Vagina (tissue), 2 donors: ENCODE measurements around the gene NARS2. TPM values are rescaled to one million over a fixed set of nuclear protein-coding genes. Genes with fewer than 3 reads are reported as not detected.

Experiments
- DNase-seq, 2 donors: peaks; one replicate each; pipeline ENCODE4 v3.0.0-alpha.2; 2017; ENCODE audit errors: extremely low spot score in 2 of 2
- H3K27ac ChIP-seq: fragments of 200-600 bp; sonication (generic); one replicate; pipeline ENCODE4 v1.5.1; 2019
- H3K27me3 ChIP-seq: fragments of 200-600 bp; sonication (generic); one replicate; pipeline ENCODE4 v1.5.1; 2019
- H3K36me3 ChIP-seq, 2 donors: fragments of 200-600 bp; sonication (generic); one replicate each; pipeline ENCODE4 v1.5.1; 2017 to 2019
- H3K4me1 ChIP-seq: fragments of 200-600 bp; sonication (generic); one replicate; pipeline ENCODE4 v1.5.1; 2019
- H3K4me3 ChIP-seq, 2 donors: fragments of 200-600 bp; sonication (generic); 1 replicate in 1 of 2; 2 replicates in 1 of 2; pipeline ENCODE4 v1.5.1; 2016 to 2019
- H3K9me3 ChIP-seq: fragments of 200-600 bp; sonication (generic); one replicate; pipeline ENCODE4 v1.5.1; 2019
- POLR2A ChIP-seq, 2 donors: fragments of 450-650 bp; IDR thresholded peaks; one replicate each; pipeline ENCODE4 v1.6.1; 2017; ENCODE audit warnings: antibody characterized with exemption in 2 of 2, mild to moderate bottlenecking in 2 of 2, moderate library complexity in 2 of 2
- POLR2AphosphoS5 ChIP-seq, 2 donors: sonication (generic); formaldehyde crosslinking; IDR thresholded peaks; one replicate each; pipeline ENCODE4 v1.9.0; 2017; ENCODE audit warnings: antibody characterized with exemption in 2 of 2, mild to moderate bottlenecking in 2 of 2, low read depth in 1 of 2; ENCODE audit not compliant: insufficient read depth in 1 of 2
- intact Hi-C: fragments of 100-400 bp; cut with DNase I; formaldehyde crosslinking; loops from one replicate; pipeline ENCODE4 v1.15.1; 2023
- small RNA-seq: library from RNA; depleted of rRNA; stranded (forward); fragments of <200 nt; gene quantifications from one replicate; pipeline ENCODE3, GENCODE V24; 2016
- total RNA-seq: library from RNA; depleted of rRNA; stranded (reverse); fragments of >200 nt; gene quantifications from one replicate; pipeline ENCODE4 v1.2.3, GENCODE V29; 2016
- TF ChIP-seq, protein P1 (sequence below), 3 experiments: fragments of 450-650 bp in 2 of 3; fragments of 200-600 bp in 1 of 3; sonication (generic) in 1 of 3; IDR thresholded peaks; one replicate each; pipeline ENCODE4 v1.5.1; 2017 to 2019; ENCODE audit warnings: antibody characterized with exemption in 3 of 3, mild to moderate bottlenecking in 2 of 3, moderate library complexity in 2 of 3

The NARS2 gene
- total RNA-seq, 1 donor from 2014 or later: 13.5 TPM

DNA sequence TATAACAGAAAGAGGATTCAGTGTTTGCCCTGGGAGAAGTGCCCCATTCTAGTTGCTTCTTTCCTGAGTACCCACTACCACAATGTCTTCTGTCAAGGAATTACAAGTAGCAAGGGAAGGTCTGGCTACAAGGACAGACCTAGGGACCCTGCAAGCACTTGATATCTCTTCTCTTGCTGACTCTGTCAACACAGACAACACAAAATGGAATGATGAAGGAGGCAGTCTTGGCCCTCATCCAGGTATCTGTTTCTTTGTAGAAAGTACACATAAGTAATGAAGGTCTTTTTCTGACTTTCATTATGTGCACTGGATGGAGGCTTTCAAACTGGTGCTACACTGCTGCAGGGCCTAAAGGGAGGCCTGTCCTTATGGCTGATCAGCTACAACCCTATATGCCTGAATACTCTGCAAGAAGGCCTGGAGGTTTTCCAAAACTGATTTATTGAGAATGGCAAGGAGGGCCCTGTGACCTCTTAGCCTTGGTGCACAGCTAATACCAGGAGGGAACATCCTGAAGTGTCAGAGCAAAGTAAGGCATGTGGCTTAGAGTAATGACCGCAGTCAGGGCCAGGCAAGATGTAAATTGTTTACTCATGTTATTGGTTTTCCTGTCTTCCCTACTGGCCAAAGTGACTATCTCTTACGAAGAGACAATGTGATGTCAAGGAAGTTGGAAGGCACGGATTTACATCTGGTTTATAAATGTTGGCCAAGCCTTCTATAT, 188.3 kb downstream of the NARS2 start:
- DNase-seq: no peak
- Histone ChIP-seq H3K9me3 (no peaks in the 10 kb centered on the region), H3K4me3 (no peak overlapping the region), H3K36me3 (no peaks in the 10 kb centered on the region), H3K27me3 (no peaks in the 10 kb centered on the region), H3K4me1 (peaks cover 15% of the 10 kb centered on the region), H3K27ac (no peak overlapping the region)
- TF ChIP-seq POLR2AphosphoS5 (IDR thresholded peaks at IDR 0.05; ENCODE audit: insufficient read depth in 1 of 2, low read depth in 1 of 2): no peak
- no peak for TF ChIP-seq POLR2A (IDR thresholded peaks at IDR 0.05)
- TF ChIP-seq, protein P1, sequence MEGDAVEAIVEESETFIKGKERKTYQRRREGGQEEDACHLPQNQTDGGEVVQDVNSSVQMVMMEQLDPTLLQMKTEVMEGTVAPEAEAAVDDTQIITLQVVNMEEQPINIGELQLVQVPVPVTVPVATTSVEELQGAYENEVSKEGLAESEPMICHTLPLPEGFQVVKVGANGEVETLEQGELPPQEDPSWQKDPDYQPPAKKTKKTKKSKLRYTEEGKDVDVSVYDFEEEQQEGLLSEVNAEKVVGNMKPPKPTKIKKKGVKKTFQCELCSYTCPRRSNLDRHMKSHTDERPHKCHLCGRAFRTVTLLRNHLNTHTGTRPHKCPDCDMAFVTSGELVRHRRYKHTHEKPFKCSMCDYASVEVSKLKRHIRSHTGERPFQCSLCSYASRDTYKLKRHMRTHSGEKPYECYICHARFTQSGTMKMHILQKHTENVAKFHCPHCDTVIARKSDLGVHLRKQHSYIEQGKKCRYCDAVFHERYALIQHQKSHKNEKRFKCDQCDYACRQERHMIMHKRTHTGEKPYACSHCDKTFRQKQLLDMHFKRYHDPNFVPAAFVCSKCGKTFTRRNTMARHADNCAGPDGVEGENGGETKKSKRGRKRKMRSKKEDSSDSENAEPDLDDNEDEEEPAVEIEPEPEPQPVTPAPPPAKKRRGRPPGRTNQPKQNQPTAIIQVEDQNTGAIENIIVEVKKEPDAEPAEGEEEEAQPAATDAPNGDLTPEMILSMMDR (IDR thresholded peaks at IDR 0.05): no peak
- intact Hi-C loops: no loop called here

Small RNA genes lying within 50 kb of the gene (small RNA-seq; reads per million reads assigned to genes)
- not detected for gene RNU6-311P

Other genes with a start within 250 kb of the NARS2 start
- 24.6 TPM for gene GAB2, start 157.0 kb downstream of the NARS2 start, total RNA-seq